GM19468 (cell line): ENCODE measurements around the gene CCS.

ENCODE experiments used
- ATAC-seq: cut with Tn5 transposase; IDR thresholded peaks from one replicate; pipeline ENCODE4 v1.9.1; 2021; ENCODE audit warnings: mild to moderate bottlenecking, moderate library complexity, moderate number of reproducible peaks; ENCODE audit not compliant: unreplicated experiment; ENCODE audit errors: extremely low read depth

CCS gene

GRCh38 chr11:66653123-66653522 lies 60.1 kb downstream of the CCS start:
- ATAC-seq = no peak
